MM.1S (cell line): ENCODE measurements around the gene PRSS56.

ENCODE experiments used
- DNase-seq: peaks from one replicate; pipeline ENCODE4 v3.0.0-alpha.2; 2015
- H2AFZ ChIP-seq: fragments of 300-600 bp; sonication (generic); 2 replicates; pipeline ENCODE4 v1.6.0; 2016; ENCODE audit warnings: antibody characterized with exemption, low read length
- H3F3A ChIP-seq: fragments of 300-600 bp; sonication (generic); 2 replicates; pipeline ENCODE4 v1.6.1; 2016; ENCODE audit warnings: mild to moderate bottlenecking, antibody characterized with exemption, low read length, moderate library complexity, mixed read lengths; ENCODE audit not compliant: insufficient read depth
- H3K27ac ChIP-seq: fragments of 300-600 bp; sonication (generic); 2 replicates; pipeline ENCODE4 v1.5.1; 2016; ENCODE audit warnings: mild to moderate bottlenecking, low read length
- H3K27me3 ChIP-seq: fragments of 300-600 bp; sonication (generic); replicated peaks from 2 replicates; pipeline ENCODE4 v1.6.0; 2016; ENCODE audit warnings: low read length; ENCODE audit not compliant: insufficient read depth
- H3K36me3 ChIP-seq: fragments of 300-600 bp; sonication (generic); replicated peaks from 2 replicates; pipeline ENCODE4 v1.6.1; 2016; ENCODE audit warnings: mild to moderate bottlenecking, low read length, mixed read lengths; ENCODE audit not compliant: insufficient read depth
- H3K4me1 ChIP-seq: fragments of 300-600 bp; sonication (generic); 2 replicates; pipeline ENCODE4 v1.6.1; 2016; ENCODE audit warnings: low read length, mixed read lengths
- H3K4me2 ChIP-seq: fragments of 300-600 bp; sonication (generic); 2 replicates; pipeline ENCODE4 v1.6.0; 2016; ENCODE audit warnings: low read depth, low read length
- H3K4me3 ChIP-seq: fragments of 300-600 bp; sonication (generic); 2 replicates; pipeline ENCODE4 v1.5.1; 2016; ENCODE audit warnings: low read length, mixed read lengths
- H3K79me2 ChIP-seq: fragments of 300-600 bp; sonication (generic); 2 replicates; pipeline ENCODE4 v1.6.1; 2016; ENCODE audit warnings: mixed run types, low read length, mixed read lengths
- H3K9ac ChIP-seq: fragments of 300-600 bp; sonication (generic); 2 replicates; pipeline ENCODE4 v1.6.1; 2016; ENCODE audit warnings: low read length, mixed read lengths
- H3K9me2 ChIP-seq: fragments of 300-600 bp; sonication (generic); replicated peaks from 2 replicates; pipeline ENCODE4 v1.6.1; 2016; ENCODE audit warnings: mild to moderate bottlenecking, low read length, mixed read lengths; ENCODE audit not compliant: insufficient read depth
- H3K9me3 ChIP-seq: fragments of 300-600 bp; sonication (generic); replicated peaks from 2 replicates; pipeline ENCODE4 v1.6.1; 2016; ENCODE audit warnings: mild to moderate bottlenecking, low read length, mixed read lengths; ENCODE audit not compliant: insufficient read depth
- H4K20me1 ChIP-seq: fragments of 300-600 bp; sonication (generic); 2 replicates; pipeline ENCODE4 v1.6.1; 2016; ENCODE audit warnings: mild to moderate bottlenecking, low read length, moderate library complexity, mixed read lengths; ENCODE audit not compliant: insufficient read depth
- EZH2 ChIP-seq: fragments of 300-600 bp; sonication (generic); optimal IDR thresholded peaks from 2 replicates; pipeline ENCODE3; 2017; ENCODE audit warnings: low read depth, mild to moderate bottlenecking, antibody characterized with exemption, low read length, mixed read lengths
- EZH2phosphoT487 ChIP-seq: fragments of 300-600 bp; sonication (generic); IDR thresholded peaks from 2 replicates; pipeline ENCODE4 v1.6.1; 2018; ENCODE audit warnings: antibody characterized with exemption, low read length
- TF ChIP-seq, protein P1 (sequence below): fragments of 300-600 bp; sonication (generic); IDR thresholded peaks from 2 replicates; pipeline ENCODE4 v1.5.1; 2016; ENCODE audit warnings: antibody characterized with exemption, low read length, mixed read lengths

PRSS56 gene

GRCh38 chr2:232486558-232487384 lies 33.4 kb upstream of the PRSS56 start:
- Histone ChIP-seq H2AFZ (no peak overlapping the region), H3K79me2 (no peaks in the 10 kb centered on the region), H3K4me3 (no peak overlapping the region), H3K9me3 (no peaks in the 10 kb centered on the region), H3K27me3 (peaks cover 14% of the 10 kb centered on the region), H3K9ac (no peak overlapping the region), H3K4me2 (no peak overlapping the region), H3K9me2 (no peaks in the 10 kb centered on the region), H3K36me3 (no peaks in the 10 kb centered on the region), H3K4me1 (no peaks in the 10 kb centered on the region), H4K20me1 (no peaks in the 10 kb centered on the region), H3F3A (no peaks in the 10 kb centered on the region), H3K27ac (no peak overlapping the region)
- TF ChIP-seq EZH2phosphoT487, result no peak
- TF ChIP-seq EZH2, result no peak
- TF ChIP-seq, protein P1, sequence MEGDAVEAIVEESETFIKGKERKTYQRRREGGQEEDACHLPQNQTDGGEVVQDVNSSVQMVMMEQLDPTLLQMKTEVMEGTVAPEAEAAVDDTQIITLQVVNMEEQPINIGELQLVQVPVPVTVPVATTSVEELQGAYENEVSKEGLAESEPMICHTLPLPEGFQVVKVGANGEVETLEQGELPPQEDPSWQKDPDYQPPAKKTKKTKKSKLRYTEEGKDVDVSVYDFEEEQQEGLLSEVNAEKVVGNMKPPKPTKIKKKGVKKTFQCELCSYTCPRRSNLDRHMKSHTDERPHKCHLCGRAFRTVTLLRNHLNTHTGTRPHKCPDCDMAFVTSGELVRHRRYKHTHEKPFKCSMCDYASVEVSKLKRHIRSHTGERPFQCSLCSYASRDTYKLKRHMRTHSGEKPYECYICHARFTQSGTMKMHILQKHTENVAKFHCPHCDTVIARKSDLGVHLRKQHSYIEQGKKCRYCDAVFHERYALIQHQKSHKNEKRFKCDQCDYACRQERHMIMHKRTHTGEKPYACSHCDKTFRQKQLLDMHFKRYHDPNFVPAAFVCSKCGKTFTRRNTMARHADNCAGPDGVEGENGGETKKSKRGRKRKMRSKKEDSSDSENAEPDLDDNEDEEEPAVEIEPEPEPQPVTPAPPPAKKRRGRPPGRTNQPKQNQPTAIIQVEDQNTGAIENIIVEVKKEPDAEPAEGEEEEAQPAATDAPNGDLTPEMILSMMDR, result no peak
- no peak for DNase-seq

GRCh38 chr2:232487385-232488096 lies 32.6 kb upstream of the PRSS56 start, which contains the start of gene ECEL1:
Gene ECEL1 (minus strand): TSS chr2:232487834. CDS start chr2:232486653, 1,181 bp downstream.
- no peaks in the 10 kb centered on the region for H3K36me3 ChIP-seq
- no peaks in the 10 kb centered on the region for H3K9me2 ChIP-seq
- no peak within 1 kb of the TSS for H2AFZ ChIP-seq
- H4K20me1 ChIP-seq, result no peaks in the 10 kb centered on the region
- no peaks in the 10 kb centered on the region for H3K9me3 ChIP-seq
- H3K4me1 ChIP-seq, result no peaks in the 10 kb centered on the region
- TF ChIP-seq EZH2 (no peak), EZH2phosphoT487 (no peak)
- TF ChIP-seq, protein P1, result no peak
- H3K4me2 ChIP-seq, result no peak within 1 kb of the TSS
- no peak for DNase-seq
- H3K79me2 ChIP-seq, result no peaks in the 10 kb centered on the region
- H3K27ac ChIP-seq, result no peak within 1 kb of the TSS
- H3K27me3 ChIP-seq, result peaks cover 13% of the 10 kb centered on the region
- no peak within 1 kb of the TSS for H3K4me3 ChIP-seq
- H3K9ac ChIP-seq, result no peak within 1 kb of the TSS
- no peaks in the 10 kb centered on the region for H3F3A ChIP-seq

DNA sequence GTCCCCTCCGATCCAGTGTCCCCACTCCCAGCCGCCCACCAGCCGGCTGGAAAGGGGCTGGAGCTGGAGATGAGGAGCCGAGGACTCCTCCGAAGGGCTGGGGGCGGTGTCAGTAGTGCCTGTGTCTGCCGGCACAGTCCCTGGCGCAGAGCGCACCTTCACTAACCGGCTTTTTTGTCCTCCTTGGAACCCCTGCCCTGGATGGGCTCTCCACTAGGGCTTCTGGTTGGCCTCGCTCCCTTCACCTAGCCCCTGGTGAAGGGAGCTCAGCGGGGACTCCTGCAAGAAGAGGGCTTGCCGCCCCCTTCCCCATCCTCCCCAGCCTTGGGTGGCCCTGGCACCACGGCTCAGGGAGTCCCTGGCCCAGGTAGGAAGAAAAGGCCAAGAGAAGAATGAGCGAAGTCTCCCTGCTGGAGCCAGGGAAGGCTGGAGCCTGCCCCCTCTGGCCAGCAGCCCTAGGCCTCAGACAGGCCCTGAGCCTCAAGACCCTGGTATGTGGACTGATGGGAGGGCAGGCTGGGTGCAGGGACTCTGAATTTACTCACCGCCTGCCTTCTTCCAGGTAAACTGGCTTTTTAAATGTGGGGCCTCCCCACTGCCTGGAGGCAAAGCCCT lies 32.0 kb upstream of the PRSS56 start:
- no peaks in the 10 kb centered on the region for H3K79me2 ChIP-seq
- H3K9ac ChIP-seq, result no peak overlapping the region
- no peaks in the 10 kb centered on the region for H3F3A ChIP-seq
- H3K4me2 ChIP-seq, result no peak overlapping the region
- no peaks in the 10 kb centered on the region for H3K9me3 ChIP-seq
- no peaks in the 10 kb centered on the region for H3K4me1 ChIP-seq
- H3K27ac ChIP-seq, result no peak overlapping the region
- no peak overlapping the region for H3K4me3 ChIP-seq
- H2AFZ ChIP-seq, result no peak overlapping the region
- no peaks in the 10 kb centered on the region for H3K9me2 ChIP-seq
- no peaks in the 10 kb centered on the region for H4K20me1 ChIP-seq
- TF ChIP-seq EZH2phosphoT487, result no peak
- TF ChIP-seq, protein P1, result no peak
- TF ChIP-seq EZH2, result no peak
- H3K36me3 ChIP-seq, result no peaks in the 10 kb centered on the region
- no peak for DNase-seq
- H3K27me3 ChIP-seq, result peaks cover 9% of the 10 kb centered on the region
